NCI-H226 (cell line): Measurements from ENCODE around the gene CD52.

Source experiments
- DNase-seq: peaks from one replicate; pipeline ENCODE4 v3.0.0-alpha.2; 2015

Gene CD52

GRCh38 chr1:26335774-26336476 is 18.2 kb downstream of the CD52 start:
- DNase-seq = no peak

- DNase-seq = peak; percentile 68
Observed at GRCh38 chr1:26336477-26337205, 18.9 kb downstream of the CD52 start.

GRCh38 chr1:26337206-26337535 is 19.4 kb downstream of the CD52 start:
- no peak for DNase-seq

DNA sequence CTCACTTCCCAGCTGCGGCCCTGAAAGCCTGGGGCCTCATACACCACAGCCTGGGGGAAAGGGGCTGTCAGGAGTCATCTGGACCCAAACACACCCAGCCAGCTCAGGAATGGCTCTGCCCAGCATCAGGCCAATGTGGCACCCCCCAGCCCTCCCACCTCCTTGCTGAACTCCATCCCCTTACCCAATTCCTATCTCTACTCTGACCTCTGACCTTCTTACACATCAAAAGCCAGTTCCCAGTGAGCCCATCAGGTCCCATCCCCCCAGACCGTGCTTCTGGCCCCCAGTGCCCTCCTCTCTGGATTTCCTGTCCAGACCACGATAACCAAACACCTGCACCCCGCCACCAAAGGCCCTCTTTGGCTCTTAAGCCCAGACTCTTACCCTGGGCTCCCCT is 19.9 kb downstream of the CD52 start:
- no peak for DNase-seq

DNA sequence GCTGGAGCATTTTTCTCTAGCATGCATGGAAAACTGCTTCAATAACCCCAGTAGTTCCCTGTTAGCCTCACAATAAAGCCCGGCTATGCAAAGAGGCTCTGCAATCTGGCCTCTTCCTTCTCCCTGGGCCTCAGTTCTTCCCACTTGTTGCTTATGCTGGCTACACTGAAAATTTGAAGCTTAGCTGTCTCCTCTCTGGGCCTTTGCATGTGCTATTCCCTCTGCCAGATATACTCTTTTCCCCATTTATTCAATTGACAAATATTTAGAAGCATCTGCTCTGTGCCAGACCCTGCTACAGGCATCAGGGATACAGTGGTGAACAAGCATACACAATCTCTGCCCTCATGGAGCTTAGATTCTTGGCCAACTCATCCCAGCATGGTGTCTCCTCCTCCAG is 20.9 kb downstream of the CD52 start:
- no peak for DNase-seq

DNA sequence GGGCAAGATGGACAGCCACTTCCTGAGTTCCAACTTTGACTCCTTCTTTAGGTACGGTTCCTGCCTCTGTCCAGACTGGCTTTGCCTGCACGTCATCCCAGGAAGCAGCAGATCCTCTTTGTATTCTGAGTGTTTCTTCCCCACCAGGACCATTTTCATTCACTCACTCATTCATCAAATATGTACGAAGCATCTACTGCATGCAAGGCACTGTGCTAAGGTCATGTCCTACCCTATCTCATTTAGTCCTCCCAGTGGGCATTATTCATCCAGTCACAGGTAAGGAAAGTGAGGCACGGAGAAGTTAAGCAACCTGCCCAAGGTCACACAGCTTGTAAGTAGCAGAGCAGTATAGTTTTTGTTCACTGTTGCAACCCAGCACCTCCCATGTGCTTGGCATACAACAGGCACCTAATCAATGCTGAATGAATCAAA is 22.3 kb downstream of the CD52 start:
- DNase-seq = no peak

DNA sequence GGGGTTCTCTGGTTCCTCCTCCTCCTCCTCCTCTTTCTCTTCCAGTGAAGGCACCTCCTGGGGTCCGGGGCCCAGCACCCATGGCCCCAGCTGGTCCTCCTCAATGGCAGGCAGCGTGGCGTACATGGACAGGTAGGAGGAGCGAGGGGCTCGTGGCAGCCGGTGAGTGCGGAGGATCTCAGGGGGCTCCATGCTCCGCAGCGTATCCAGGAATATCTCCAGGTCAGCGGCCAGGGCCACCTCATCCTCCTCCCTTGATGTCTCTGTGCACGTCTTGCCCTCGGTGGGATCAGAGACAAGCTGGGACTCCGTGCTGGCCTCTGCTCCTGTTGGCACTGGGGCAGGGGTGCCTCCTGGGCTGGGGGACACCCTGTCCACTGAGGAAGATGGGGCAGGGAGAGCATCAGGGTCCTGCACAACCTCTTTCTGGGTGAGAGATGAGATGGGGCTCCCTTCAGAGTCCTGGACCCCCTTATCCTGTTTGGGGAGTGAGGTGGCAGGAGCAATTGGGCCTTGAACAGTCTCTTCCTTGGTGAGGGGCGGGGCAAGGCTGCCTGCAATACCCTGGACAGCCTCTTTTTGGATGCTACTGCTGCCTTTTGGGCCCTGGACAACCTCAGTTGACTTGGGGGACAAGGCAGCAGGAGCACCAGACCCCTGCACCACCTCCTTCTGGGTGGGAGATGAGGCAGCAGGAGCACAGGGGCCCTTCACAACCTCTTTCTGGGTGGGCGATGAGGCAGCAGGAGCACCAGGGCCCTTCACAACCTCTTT is 26.6 kb downstream of the CD52 start:
- no peak for DNase-seq

- no peak for DNase-seq
Observed at GRCh38 chr1:26345718-26346117, 28.0 kb downstream of the CD52 start.

- no peak for DNase-seq
Observed at GRCh38 chr1:26346274-26347033, 28.7 kb downstream of the CD52 start.

GRCh38 chr1:26349188-26349876 is 31.6 kb downstream of the CD52 start:
- peak; percentile 96 for DNase-seq

DNA sequence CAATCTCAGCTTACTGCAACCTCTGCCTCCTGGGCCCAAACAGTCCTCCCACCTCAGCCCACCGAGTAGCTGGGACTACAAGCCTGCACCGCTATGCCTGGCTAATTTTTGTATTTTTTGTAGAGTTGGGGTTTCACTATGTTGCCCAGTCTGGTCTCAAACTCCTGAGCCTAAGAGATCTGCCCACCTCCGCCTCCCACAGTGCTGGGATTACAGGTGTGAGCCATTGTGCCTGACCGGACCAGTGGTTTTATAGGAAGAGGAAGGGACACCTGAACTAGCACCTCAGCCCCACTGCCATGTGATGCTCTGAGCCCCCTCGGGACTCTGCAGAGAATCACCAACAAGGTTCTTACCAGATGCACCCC is 32.1 kb downstream of the CD52 start:
- DNase-seq = no peak

- no peak for DNase-seq
Observed at GRCh38 chr1:26350343-26350700, 32.6 kb downstream of the CD52 start.

DNA sequence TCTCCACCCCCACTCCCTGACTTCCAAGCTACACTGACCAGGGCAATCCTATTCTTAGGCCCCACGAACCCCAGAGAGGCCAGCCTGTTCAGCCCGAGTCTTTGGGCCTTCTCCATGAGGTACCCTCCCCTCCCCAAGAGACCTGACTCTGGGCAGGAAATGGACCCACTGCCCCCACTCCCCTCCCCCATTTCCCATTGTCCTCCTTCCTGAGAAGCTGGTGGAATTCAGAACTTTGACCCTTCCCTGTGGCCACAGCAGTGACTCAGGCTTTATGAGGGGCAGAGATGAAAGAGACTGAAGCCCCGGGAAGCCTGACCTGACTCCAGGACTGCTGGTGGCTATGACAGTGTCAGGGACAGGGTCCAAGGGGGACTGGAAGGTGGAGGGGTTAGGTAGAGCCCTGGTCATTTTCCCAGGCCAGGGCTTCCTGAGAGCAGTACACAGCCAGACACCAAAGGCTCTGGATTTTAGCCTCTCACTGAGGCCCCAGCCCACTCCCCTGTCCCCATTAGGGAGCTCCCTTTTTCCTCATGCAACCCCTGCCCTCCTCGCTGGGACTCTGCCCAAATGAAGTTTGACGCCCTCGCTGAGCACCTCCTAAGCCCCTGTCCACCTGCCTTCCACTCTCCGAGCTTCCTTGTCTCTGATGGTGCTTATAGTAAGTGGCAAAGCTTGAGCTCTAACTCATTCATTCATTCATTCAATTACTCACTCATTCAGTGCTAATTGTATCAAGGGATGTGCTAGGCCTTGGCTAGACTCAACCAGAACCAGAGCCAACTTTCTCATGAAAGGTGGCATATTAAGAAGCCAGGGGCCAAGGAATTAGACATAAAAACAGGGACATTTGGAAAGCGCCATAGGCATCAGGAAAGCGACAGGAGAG is 33.2 kb downstream of the CD52 start:
- no peak for DNase-seq

GRCh38 chr1:26351590-26352337 is 34.0 kb downstream of the CD52 start:
- DNase-seq = peak; percentile 87

GRCh38 chr1:26352338-26352679 is 34.6 kb downstream of the CD52 start:
- DNase-seq = peak; percentile 56

DNA sequence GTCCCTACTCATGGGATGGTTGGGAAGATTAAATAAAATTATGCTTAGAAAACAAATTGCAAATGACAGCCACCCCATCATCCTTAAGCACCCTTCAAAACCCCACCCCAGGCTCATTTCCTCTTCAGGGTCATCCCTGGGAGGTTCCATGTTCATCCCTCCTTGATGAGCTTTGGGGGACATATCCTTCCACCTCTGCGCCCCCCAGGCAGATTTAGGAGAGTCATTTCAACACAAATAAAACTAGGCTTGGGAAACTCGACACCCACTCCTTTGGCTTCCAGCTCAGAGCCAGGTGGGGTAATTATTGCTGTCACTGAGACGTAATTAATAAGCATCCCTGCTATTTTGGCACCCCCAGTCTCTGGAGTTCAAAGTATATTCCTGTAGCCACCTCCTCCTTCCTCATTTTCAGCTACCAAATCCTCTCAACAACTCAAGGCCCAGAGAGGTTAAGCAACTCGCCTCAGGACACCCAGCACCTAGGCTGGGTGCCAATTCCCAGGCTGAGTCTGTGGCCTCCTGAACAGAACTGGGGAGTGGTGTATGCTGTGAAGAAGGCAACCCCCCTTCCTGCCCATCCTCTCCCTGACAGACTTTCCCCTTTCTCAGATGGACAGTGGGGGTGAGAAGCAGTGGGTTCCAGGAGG is 35.6 kb downstream of the CD52 start:
- no peak for DNase-seq

GRCh38 chr1:26353976-26354820 is 36.4 kb downstream of the CD52 start, which contains the start of gene CRYBG2:
Gene CRYBG2, minus strand, starts transcription at chr1:26354130. Its CDS starts 7,473 bp downstream, at chr1:26346657.
- DNase-seq = no peak

- DNase-seq = no peak
Observed at GRCh38 chr1:26354972-26355371, 37.2 kb downstream of the CD52 start.

GRCh38 chr1:26356106-26356505 is 38.3 kb downstream of the CD52 start:
- DNase-seq = no peak
